ENCODE measurements around the gene RGMA.

GRCh38 chr15:93019971-93020370, 69.0 kb downstream of the RGMA start:
- TF ChIP-seq LEF1 (IDR thresholded peaks at IDR 0.05; ENCODE audit: borderline replicate concordance) (no peak), CTBP1 (IDR thresholded peaks at IDR 0.05; ENCODE audit: borderline replicate concordance) (no peak), L3MBTL2 (conservative IDR thresholded peaks at IDR 0.05) (no peak), FOXK2 (IDR thresholded peaks at IDR 0.05) (no peak), SP1 (IDR thresholded peaks at IDR 0.05) (no peak), FOXA1 (IDR thresholded peaks at IDR 0.05) (no peak), BHLHE40 (IDR thresholded peaks at IDR 0.05; ENCODE audit: borderline replicate concordance) (no peak)

Measured in HEK293T (cell line).